Right renal cortex interstitium (tissue), 3 donors: ENCODE data around the gene CCDC157. TPM values are rescaled to one million over a fixed set of nuclear protein-coding genes. Genes with fewer than 3 reads are reported as not detected.
"Not testable (repeated sequence)": the region's sequence is repeated elsewhere in the genome, so short reads cannot be mapped to it uniquely, and the experiment has no call there.

Experiments used
- DNase-seq, 3 donors: peaks; one replicate each; pipeline ENCODE4 v3.0.0-alpha.2; 2013; ENCODE audit warnings: low read depth in 3 of 3, low spot score in 2 of 3
- polyA plus RNA-seq, 3 donors: library from polyadenylated mRNA; unstranded; fragments of 120-200 nt; gene quantifications; one replicate each; pipeline ENCODE4 v1.2.1, GENCODE V29; 2013; ENCODE audit not compliant: insufficient read length in 3 of 3

Gene CCDC157
- polyA plus RNA-seq, 3 donors: 4.1 to 5.4 (median 5.4) TPM

DNA sequence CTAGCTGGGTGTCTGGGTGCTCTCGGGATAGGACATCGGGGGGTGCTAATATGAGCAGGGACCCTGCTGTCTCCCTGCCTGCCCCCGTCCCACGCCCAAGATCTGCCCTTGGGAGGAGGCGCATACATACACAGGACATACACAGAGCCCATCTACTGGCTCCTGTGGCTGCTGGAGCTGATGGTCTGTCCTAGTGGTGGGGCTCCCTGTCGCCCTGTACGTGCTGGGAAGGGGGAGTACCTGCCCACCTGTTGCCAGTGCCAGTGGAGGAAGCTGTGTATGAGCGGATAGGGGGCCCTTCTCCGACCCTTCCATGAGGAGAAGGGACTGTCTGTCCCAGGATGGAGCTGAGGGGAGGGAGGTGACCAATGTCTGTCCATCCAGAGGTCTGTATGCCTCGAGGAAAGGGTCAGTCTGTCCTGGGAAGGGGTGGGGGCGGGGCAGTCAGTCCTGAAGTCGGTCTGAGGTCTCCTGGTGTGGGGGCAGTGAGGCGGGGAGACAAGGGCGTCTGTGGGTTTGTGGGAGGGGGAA lies 31.0 kb upstream of the CCDC157 start:
- no peak for DNase-seq

- DNase-seq: no peak
These were observed 30.5 kb upstream of the CCDC157 start for GRCh38 chr22:30326255-30326705.

DNA sequence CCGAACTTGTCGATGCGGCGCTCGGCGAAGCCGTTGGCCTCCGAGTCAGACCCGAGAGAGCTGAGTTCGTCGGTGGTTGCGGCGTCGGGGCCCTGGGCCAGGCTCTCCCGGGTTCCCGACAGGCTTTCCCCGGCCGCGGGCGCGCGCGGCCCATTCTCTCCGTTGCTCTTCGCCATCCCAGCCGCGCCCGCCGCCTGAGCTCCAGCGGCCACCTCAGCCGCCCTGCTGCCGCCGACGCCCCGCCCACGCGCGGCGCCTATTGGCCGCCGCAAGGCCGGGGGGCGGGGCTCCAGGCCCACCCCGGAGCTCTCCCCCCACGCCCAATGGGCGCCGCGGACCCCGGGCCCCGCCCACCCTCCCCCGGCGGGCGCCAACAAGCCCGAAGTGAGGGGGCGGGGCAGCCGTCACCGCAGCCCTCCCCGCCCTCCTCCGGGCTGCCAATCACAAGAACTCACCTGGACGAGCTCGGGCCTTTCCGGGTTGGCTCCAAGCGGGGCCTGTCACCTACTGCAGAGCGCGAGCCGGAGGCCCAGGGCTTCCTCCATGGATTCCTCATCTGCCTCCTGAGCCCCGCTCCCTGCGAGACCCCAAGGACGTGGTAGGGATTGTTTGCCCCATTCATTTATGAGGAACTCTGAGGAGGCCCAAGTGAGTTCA lies 30.0 kb upstream of the CCDC157 start, which contains the start of gene TBC1D10A:
Gene TBC1D10A (minus strand): TSS at position 236 of the 657 bp plus-strand sequence. CDS start 60 bp downstream, at position 176.
- DNase-seq: peak; percentile 57 to 84 (median 84)

DNA sequence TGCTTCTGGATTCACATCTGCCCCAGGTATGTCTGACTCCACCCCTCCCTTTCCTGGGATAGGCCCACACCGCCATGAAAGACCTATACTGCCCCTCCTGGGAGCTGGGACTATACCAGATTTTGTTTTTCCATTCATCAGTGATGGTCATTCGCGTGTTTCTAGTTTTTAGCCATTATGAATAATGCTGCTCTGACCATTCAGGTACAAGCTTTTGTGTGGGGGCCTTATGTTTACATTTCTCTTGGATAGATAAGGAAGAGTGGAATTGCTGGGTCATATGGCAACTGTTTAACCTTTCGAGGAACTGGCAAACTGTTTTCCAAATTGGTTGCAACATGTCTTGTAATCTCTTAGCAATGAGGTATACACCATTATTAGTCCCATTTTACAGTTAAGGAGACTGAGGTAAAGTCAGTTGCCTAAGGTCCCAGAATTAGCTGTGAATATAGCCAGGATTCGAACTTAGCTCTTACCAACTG lies 28.9 kb upstream of the CCDC157 start:
- no peak for DNase-seq

DNA sequence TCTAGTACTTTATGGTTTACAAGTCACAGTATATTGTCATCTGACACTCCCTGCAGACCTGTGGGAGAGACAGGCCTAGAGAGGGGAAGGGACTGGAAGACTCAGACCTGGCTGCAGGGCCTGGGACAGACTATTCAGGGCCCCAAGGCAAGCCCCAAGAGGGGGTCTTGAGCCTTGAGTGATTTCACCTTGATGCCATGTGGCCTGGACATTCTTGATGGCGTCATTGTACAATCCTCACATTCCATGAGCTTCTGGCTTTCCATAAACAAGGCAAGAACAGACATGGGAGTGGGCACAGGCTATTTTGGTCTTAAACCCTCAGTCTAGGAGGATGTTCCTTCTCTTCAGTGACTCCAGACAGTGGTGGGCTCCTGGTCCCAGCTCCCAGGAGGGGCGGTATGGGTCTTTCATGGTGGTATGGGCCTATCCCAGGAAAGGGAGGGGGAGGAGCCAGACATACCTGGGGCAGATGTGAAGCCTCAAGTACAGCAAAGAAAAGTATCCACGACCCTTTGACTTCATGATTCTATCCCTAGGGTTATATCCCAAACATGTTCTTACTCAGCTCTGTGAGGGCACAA lies 28.2 kb upstream of the CCDC157 start:
- DNase-seq: no peak

- no peak for DNase-seq
These were observed 24.3 kb upstream of the CCDC157 start for GRCh38 chr22:30332551-30332950.

DNA sequence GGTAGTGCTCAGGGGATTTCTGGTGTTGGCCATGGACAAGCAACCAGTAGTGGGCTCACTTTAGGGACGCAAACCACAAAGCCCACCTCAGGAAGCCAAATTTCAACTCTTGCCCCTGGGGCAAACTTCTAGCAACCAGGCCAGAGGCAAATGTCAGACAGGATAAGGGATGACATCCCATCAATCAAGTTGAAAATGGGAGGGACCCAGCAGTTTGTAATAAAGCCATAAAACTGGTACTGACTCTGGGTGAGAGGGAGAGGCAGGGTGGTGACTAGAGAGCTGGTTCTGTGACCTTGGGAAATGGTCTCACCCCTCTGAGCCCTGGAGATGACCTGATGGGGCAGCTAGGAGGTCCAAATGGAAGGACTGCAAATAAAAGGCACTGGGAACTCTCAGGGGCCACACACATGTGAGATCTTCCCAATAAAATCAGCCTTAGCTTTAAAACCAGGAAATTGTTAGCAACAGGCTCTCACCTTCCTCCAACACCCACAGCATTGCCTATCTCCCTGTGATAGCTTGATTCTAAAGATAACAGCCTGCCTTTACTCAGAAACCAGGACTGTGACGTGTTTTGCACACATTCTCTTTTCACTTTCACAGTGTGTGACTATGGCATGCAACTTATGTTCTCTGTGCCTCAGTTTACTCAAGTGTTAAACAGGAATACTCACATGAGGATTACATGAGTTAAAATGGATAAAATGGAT lies 23.7 kb upstream of the CCDC157 start:
- no peak for DNase-seq

DNA sequence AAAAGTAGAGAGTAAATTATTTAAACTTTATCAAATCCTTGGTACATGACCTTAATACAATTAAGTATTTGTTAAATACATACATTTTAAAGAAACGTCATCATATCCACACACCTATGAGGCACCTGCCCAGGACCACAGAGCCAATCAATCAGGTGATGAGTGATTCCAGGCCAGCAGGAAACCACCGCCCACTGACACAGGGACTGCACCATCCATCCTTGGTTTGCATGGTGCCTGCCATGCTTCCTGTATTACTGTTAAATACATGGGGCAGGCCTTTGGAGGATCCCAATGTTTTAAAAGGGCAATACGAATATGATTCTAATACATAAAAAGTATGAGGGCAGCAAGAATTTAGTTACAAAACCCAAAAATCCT lies 23.1 kb upstream of the CCDC157 start:
- no peak for DNase-seq

- DNase-seq: no peak
These were observed 22.2 kb upstream of the CCDC157 start for GRCh38 chr22:30334646-30335045.

- DNase-seq: no peak
These were observed 21.6 kb upstream of the CCDC157 start for GRCh38 chr22:30335236-30335635.

- DNase-seq: no peak
These were observed 19.9 kb upstream of the CCDC157 start for GRCh38 chr22:30336752-30337460.

DNA sequence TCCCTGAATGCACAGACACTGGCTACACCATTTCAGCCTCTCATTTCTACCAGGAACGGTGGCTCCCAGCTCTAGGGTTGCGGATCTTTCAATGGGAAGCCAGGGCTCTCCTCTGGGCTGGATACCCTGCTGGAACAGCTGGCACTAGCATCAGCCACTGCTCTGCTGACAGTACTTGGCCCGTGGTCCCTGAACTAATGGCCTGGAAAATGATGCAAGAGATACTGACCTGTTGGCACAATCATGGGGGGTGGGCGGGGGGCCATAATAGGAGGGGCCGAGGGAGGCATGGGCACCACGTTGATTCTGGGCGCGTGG lies 19.4 kb upstream of the CCDC157 start:
- DNase-seq: no peak

DNA sequence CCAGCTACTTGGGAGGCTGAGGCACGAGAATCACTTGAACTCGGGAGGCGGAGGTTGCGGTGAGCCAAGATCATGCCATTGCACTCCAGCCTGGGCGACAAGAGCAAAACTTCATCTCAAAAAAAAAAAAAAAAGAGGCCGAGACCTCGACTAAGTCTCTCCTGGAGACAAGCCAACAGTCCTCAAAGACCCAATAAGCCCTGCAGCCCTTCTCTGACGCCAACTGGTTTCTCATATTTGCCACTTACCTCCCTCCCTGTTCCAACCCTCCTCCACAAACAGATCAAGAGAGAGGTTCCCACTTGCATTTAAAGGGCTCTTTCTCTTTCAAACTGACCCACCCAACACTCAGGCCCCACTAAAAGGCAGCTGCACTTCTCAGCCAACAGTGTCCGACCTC lies 18.5 kb upstream of the CCDC157 start:
- DNase-seq: not testable (repeated sequence)

DNA sequence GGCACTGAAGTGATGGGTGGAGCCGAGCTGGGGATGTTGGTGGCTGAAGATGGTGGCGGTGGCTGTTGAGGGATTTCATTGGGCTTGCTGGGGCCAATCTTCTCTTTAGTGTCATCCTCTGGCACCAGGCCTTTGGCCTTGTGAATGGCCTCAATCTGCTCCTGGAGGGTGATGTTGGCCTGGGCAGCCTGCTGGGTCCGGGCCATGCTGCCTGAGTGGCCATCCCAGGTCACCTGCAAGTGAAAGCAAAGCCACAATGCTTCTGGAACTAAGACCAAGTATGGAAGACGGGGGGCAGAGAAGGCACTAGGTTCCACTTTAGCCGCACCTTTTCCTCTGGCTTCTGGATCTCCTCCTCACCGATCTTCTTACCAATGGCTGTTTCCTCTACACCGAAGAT lies 18.0 kb upstream of the CCDC157 start:
- no peak for DNase-seq

- no peak for DNase-seq
These were observed 15.7 kb upstream of the CCDC157 start for GRCh38 chr22:30340911-30341685.

DNA sequence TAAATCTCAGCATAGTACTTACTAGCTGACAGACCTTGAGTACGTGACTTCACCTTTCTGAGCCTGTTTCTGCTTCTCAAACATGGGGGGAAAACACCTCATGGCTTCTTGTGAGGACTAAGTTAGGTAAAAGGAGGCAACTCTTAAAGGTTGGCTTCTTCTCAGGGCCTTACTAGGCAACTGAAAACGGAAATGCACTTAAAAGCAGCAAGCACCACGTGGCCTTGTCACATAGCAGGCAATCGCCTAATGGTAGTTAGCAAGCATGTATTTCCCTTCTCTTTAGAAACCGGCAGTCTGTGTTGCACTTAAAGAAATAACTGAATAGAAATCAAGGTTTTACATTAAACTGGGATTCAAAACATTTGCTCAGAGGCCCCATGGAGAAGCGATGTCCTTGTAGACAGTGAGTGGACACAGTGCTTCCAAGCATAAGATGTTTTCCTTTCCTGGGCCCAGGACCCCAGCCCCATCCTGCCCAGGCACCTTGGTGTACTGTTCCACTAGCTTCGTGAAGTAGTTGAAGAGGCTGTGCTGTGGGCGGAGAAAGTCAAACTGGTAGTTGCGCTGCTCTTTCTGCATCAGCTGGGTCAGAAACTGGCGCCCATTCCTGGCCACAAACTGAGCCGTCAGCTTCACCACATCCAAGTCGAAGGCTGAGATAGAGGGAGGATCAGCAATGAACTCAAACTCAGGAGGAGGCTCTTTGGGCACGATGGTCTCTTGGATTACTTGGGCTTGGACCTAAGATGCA lies 12.2 kb upstream of the CCDC157 start:
- DNase-seq: no peak

GRCh38 chr22:30347255-30347892 lies 9.4 kb upstream of the CCDC157 start:
- no peak for DNase-seq

GRCh38 chr22:30348404-30348803 lies 8.4 kb upstream of the CCDC157 start:
- DNase-seq: no peak

DNA sequence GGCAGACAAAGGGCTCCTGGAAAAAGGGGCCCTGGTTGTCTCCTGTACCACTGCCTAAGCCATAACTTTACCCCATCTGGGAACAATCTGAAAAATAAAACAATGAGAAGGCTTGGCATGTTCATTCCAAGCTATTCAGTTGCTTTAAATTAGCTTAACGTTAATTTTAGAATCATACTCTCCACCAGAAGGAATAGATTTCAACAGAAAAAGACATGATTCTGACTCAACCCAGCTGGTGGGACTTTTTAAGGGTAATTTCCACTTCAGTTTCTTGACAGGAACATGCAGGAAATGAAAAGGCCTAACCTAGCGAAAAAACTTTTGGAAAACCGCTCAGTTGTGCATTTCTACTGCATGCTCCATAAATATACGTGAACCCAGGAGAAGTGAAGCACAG lies 8.0 kb upstream of the CCDC157 start:
- no peak for DNase-seq
